NCI-H2029 treated with DMSO at 0.1 percent for 48 hours (cell line): ENCODE measurements around the gene POU3F3.

Source experiments
- DNase-seq: peaks from one replicate; lab custom pipeline; 2025; lab: John Stamatoyannopoulos, UW

Gene POU3F3

DNA sequence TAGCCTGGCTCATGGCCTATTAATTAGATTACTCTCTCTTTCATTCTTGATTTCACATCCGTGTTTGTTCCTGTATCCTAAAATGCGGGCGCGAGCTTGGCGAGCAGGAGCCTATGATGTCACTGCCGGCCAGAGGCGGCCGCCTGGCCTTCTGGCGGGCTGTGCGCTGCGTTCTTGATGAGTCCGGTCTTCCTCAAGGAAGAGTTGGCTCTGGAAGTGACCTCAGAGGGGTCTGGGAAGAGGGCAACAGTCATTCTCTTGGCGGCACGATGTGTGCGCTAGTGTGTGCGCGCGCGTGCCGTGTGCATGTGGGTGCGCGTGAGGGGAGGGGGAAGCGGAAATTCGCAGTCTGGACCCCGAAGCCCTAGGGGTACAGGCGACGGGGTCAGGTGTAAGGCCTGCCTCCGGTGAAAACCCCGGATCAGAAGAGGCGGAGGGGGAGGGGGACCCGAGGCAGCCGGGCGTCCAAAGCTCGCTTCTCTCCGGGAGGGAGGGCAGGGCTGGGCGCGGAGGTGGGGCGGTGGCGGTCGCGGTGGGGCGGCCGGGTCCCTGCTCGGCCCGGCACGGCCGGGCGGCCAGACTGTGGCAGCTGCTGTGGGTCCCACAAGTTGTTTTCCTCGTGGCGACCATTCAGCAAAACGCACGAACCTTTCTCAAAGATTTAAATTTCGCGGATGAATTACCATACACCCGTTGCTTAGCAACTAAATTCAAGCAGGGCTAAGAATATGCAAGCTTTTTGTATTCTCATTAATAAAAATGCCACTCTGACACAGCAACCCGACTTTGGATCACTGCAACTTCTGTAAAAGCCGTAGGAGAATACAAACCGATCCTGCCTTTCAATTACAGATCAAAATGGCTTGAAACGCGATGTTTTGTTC, 8.4 kb downstream of the POU3F3 start:
- no peak for DNase-seq

DNA sequence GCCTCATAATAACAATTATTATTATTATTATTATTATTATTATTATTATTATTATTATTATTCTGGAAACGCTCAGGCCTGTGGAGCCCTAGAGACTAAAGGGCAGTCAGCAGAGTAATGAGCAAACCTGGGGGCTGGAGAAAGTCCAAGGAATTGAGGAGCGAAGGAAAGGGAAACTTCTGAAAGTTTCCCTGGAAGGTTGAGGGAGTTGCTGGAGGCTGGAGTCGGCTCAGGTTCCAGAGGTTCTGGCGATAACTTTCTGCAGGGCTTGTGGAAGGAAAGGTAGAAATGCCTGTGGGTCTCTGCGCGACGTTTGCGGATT, 9.2 kb downstream of the POU3F3 start:
- no peak for DNase-seq

DNA sequence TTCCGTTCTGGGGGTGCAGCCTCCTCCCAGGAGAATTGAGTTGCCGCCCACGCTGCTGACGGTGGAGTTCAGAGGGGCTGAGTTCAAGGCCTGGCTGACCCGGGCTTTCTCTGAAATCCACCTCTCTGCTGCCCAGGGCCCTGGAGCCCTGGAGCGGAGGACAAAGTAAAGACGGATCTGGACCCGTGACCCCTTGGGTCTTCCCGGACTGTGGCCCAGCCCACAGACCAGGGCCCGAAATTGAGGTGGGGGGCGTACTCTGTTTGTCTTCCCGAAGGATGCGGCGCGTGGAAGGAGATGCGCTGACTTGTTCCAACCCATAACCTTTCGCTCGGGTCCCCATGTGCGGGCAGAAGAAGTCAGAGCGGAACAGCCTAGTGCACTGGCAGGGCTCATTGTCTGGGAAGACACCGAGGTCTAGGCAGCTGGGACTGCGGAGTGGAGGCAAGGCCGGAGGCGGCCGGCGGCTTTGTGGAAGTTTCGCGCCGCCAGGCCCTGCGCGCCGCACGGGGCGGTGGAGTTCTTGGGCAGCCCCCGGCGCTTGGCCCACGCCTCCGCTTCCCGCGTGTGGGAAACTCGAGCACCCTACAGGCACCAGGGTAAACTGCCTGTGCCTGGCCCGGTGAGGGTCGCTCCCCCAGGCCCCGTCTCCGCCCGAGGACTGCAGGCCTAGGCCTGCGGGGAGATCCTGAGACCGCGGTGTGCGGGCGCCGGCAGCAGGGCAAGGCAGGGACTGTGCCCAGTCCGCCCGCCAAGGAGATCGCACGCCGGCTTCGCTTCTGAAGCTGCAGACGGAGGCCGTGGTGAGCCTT, 9.8 kb downstream of the POU3F3 start:
- DNase-seq = no peak

DNA sequence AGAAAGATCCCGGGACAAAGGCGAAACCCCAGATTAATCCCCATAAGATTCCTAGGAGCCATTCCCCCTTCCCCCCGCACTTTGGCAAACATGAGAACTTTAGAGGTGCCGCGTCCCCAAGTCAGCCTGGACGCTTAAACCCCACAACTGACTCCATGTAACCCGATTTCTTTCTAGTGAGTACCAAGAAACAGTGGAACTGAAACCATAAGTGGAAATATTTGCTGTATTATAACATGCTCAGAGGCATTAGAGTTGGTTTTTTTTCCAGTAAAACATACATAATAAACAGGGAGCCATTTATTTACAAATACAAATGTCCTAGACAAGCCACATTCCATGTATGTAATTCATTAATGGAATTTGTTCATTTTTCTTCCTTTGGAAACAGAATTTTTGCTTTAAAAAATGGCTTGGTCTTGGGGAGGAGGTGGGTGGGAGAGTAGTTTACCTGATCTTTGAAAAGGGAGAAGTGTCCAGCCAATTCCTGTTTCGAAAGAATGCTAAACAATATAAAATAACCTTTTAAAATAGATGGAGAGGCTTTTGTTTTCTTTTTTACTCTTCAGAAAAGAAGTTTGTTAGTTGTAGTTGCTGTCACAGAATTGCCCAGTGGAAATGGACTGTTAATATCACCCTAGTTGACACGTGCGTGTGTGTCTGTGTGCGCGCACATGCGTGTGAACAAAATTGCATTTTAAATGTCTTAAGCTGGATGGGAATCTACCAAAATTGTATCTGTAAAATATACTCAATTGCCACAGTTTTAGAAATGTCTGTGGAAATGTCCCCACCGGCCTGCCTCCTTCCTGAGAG, 10.6 kb downstream of the POU3F3 start:
- DNase-seq = no peak

DNA sequence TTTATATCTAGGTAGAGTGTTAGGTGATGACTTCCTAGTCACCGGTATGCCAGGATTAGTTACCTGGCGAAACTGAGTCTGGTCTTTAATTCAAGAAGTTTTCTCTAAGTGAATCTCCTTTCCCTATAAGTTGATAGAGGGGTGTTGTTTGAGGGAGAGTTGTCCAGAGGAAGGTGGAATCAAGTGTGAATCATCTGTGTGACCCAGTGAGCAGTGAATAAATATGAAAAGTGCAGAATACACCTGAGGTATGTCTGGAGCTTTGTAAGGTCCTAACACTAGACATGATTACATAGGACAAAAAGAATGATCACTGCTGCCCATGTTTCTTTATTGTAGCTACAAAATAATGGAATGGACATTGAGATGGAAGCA, 11.2 kb downstream of the POU3F3 start:
- DNase-seq = no peak

DNA sequence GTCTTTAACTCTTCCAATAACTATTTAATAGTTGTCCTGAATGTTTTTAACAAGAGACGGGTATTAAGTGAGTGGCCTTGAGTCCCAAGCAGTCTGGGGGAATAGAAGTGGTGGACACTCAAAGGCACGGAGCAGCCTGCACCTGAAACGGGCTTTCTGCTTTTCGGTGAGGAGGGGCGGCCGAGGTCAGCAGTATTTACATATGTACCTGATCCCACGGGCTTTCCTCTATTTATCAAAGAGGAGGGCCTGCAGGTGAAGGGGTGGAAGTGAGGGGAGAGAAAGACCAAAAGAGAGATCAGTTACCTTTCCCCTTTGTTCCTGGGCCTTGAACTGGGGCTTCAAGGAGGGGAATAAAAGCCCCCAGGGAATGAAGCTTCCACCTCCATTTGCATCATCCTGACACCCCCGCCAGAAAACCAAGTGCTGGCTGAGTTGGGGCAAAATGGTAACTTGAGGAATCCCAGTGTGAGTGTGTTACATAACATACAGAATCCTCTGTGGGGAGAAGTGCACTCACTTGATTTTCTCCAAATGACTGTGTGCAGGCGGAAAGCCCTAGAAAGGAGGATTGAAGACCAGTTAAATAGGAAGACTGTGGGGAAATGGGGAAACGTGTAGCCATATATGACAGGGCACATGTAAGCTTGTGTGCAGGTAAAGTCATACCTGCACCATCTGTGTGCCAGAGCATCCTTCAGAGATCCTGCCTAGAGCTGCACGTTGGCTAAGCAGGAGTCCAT, 12.4 kb downstream of the POU3F3 start:
- DNase-seq = no peak

DNA sequence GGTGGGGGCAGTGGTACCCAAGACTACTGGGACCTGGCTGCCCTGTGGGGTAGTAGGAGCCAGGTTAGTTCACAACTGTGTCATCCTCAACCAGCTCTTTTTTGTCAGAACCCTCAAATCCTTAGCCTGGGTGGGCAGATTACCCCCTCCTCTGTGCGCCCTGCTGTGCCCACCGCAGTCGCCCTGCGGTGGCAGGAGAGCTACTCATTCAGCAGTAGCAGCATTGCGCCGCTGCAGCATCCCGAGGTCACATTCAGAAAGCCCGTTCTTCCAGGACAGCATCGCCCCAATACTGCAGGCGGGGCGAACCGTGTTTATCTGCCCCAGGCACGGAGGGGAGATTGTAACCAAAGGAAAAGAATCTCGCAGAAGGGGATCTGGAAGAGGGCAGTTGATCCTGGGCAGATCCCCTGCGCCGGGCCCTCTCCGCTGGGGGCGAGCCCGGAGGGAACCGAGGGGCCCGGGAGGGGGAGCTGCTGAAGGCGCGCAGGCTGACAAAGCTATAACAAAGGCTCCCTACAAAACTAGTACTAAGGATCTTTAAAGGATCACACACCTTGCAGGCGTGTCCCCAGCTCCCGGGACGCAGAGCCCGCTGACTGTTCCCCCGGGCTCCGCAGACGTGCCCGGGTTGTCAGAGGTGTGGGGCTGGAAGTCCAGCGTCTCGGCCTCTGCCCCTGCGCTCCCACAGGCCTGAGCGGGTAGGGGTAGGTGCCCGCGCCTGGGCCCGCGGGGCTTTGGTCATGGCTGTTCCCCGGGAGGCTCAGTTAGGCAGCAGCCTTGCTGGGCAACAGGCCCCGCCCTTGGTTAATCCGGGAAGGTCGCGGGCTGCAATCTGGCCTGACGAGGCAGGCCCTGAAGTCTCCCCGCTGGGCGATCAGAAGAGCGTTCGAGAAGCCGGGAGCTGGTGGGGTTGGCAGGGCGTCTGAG, 13.2 kb downstream of the POU3F3 start:
- DNase-seq = no peak

DNA sequence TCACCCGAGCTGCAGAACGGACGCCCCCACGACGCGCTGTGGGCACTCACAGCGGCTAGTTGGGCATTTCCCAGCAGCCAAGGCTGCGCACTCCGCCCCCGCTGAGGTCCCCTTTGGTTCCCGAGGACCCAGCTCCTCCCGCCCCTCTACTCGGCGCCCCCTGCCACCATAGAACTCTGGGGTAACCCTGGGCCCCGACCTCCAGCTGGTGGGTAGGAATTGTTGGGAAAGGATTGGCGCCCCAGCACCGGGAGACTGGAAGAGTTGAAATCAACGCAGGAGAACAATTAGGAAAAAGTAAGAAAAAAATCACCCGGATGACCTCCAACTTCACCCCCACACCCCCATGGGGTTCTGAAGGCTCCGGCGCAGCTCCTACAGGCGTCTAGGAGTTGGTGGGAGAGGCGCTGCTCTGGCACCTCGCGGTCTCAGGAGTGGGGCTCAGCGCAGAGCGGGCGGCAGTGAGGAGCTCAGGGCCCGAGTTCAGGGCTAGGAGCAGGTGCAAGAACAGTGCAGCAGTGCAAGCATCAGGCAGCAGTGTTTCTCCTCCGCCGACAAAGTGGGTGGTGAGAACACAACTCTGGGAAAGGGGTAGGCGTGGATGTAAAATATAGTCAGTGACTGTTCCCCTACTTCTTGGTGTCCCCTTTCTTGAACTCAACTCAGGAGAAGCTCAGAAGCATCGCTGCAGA, 14.0 kb downstream of the POU3F3 start:
- DNase-seq = no peak

DNA sequence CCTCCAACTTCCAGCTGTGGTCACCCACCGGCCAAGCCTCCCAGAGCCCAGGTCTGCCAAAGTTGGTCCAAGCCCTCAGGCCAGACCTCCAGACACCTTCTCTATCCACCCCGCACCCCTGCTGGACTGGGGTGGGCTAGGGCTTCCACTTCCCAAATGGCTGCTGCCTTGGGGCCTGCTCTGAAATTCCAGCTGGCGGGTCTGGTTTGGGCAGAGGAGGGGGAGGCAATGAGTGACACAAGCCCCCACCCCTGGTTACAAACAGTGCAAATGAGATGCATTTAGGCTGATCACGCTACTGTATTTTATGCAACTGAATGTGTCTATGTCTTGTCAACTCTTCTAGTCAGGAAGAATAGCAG, 14.6 kb downstream of the POU3F3 start:
- DNase-seq = no peak

DNA sequence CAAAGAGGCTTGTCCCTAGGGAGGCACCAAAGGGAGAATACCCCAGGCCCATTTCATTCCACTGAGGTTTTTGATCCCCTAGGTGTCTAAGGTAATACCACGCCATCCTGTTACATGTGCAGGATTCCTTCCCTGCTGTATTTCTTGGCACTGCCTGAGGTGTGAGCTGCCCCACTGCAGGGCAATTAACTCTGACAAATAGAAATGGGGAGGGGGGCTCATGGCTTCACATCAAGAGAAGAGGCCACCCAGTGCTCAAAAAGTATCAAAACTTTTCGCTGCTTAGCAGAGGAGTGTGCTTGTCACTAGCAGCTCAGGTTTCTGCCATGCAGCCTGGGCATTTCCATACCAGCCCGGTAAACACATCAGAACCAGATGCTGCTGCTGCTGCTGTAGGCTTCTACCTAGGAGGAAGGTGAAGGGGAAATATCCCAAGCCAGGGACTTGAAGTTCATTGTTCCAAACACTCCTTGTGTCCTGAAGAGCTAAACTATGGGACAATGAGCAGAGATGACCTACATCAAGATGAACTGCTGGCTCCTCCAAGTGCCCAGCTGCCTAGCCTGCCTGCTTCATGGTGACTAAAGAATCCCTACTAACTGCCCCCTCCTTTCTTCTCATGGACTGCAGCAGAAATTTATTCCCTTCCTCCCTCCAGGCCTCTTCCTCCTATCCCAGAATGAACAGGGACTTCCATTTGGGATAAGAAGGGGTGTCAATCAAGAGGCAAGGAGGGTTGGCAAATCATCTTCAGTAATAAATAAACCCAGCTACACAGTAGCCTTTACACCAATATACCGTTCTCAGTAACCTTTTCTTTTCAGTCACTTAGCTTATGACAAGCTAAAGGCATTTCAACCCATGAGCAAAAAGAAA, 16.4 kb downstream of the POU3F3 start:
- DNase-seq = no peak

DNA sequence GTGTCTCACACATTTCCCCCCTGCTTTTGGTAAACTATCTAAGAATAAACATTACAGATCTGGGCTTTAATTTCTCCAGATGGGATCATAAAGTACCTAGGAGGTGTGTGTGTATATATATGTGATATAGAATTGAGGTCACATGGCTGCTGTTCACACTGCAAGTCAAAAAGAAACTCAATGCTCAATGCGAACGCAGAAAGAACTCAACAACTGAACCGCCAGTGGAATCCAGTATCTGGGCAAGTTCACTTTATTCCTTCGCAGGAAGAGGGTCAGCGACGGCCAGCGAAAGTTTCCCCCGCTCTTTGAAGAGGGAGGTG, 17.7 kb downstream of the POU3F3 start:
- DNase-seq = no peak

DNA sequence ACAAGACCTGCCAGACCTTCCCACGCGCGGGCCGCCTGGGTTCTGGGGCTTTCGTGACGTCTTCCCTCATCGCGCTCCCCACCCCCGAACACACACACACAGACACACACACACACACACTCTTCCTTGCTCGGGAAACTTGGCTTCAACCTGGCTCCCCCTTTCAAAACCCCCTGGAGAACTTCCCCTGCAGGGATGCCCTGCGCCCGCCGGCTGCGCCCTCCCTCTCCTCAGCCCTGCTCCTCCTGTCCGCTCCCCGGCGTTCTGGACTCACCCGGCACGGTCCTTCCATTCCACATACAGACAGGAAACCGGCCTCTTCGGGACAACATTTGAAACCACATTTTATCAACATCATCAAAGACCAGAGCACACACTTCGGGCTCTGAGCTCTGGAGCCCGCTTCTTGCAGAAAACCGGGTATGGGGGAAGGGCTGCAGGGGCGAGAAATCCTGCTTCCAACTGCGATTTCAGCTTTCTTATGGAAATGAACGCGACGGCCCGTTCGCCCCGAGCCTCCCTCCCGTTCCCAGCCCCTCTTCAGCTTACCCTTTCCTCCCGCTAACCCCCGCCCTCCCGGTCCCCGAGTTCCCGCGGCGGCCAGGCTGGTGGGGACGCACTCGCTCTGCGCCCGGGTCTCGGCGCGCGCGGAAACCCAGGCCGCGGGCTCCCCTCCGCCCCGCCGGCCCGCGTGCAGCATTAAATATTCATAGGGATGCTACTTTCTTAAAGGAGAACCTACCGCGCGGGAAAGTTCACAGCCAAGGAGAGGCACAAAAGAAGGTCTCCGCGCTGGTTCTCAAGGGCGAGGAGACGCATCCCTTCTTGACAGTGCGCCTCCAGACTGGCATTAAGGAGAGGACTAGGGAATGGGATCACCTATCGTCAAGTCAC, 18.3 kb downstream of the POU3F3 start:
- DNase-seq = no peak

DNA sequence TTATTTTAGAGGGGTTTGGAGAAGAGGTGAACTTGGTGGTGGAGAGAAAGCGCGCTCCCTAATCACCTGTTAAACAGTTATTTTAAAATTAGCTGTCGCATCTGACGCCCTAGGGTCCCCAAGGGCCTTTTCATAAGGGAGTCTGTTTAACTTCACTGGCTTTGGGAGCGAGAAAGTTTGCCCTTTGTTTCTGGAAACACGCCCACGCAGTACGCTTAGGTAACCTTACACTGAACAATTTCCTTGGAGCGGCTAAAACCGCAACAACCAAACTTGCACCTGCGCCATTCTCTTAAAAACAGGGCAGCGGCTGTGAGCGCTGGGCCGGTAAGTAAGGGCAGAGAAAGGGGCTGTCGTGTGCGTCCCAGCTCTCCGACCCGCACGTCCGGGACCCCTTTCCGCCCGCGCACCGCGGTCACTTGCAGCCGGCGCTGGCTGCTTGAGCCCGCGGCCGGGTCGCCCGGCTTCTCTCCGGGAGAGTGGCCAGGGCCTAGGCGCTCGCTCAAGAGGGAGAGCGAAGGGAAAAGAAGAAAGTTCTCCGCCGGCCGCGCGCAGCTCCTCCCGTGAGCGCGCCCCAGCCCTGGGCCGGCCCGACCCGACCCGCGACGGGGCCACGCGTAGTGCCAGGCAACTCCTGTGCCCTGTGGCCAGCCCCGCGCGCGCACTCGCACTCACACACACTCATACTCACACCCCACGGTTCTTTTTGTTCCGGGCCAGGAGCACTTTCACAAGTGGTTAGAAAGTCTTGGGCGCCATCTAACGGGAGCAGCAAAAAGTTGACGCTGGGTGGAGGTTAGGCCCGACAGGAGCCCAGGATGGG, 19.2 kb downstream of the POU3F3 start:
- DNase-seq = no peak

DNA sequence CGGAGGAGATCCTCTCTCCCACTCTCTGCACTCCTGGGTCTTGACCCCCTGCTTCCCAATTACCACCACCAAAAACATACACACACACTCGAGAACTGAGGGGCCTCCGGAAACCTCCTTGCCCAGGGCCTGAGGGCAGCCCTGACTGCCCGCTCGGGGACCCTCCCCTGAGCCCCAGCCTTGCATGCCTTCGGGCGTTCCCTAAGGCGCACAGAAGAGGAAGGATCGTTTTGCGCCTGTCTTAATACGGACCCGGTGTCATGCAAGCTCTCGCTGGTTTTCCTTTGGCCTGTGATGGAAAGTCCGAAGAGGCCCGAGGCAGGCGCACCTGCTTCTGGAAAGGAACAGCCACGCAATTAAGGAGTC, 19.8 kb downstream of the POU3F3 start:
- DNase-seq = no peak

DNA sequence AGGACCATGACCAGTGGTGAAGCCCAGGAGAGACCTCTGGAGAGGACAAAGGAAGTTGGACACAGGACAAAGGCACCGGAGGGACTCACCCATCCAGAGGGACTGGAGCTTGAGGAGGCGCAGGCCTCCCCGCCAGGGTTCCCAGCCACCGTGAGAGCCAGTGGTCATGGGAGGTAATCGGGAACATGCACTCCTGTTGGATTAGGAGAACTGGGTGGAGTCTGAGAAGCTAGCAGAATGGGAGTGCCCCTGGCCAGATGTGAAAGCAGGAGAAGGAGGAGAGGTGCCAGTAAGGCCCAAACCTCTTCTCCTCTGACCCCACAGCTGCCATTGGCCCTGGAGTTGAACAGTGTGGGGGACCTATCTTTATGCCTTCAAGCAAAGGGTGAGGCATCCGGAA, 20.3 kb downstream of the POU3F3 start:
- DNase-seq = no peak

DNA sequence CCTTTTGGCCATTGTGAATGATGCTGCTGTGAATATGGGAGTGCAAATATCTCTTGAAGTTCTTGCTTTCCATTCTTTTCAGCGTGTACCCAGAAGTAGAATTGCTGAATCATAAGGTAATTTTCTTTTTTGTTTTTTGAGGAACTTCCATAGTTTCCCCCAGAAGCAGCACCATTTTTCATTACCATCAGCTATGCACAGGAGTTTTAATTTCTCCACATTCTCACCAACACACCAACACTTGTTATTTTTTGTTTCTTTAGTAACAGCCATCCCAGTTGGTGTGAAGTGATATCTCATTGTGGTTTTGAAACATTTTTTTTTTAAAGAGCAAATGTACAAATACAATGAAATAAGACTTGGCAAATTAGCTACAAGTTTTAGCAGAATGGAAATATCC, 21.3 kb downstream of the POU3F3 start:
- no peak for DNase-seq
